Endothelial cell (in vitro differentiated cells): ENCODE measurements around the gene SLC4A8. TPM values are rescaled to one million over a fixed set of nuclear protein-coding genes. Genes with fewer than 3 reads are reported as not detected.

Source experiments
- DNase-seq: peaks from one replicate; pipeline ENCODE4 v3.0.0; 2021; ENCODE audit warnings: low spot score
- H3K27ac Mint-ChIP-seq: one replicate; pipeline ENCODE4 v1.8.0; 2021; ENCODE audit warnings: mixed read lengths, inconsistent platforms; ENCODE audit not compliant: unreplicated experiment
- H3K27me3 Mint-ChIP-seq: one replicate; pipeline ENCODE4 v1.8.0; 2021; ENCODE audit warnings: mild to moderate bottlenecking, moderate library complexity, mixed read lengths, inconsistent platforms; ENCODE audit not compliant: unreplicated experiment
- H3K36me3 Mint-ChIP-seq: one replicate; pipeline ENCODE4 v1.8.0; 2021; ENCODE audit warnings: mild to moderate bottlenecking, low read depth, mixed read lengths, inconsistent platforms; ENCODE audit not compliant: unreplicated experiment
- H3K4me1 Mint-ChIP-seq: one replicate; pipeline ENCODE4 v1.8.0; 2021; ENCODE audit warnings: mild to moderate bottlenecking, mixed read lengths, inconsistent platforms; ENCODE audit not compliant: unreplicated experiment
- H3K4me3 Mint-ChIP-seq: one replicate; pipeline ENCODE4 v1.8.0; 2021; ENCODE audit warnings: mild to moderate bottlenecking, mixed read lengths, inconsistent platforms; ENCODE audit not compliant: unreplicated experiment
- H3K9me3 Mint-ChIP-seq: one replicate; pipeline ENCODE4 v1.8.0; 2021; ENCODE audit warnings: mixed read lengths, inconsistent platforms; ENCODE audit not compliant: unreplicated experiment
- total RNA-seq: library from RNA; stranded (reverse); fragmentation: NEBNext Ultra II Directional; extraction: Animal tissue kit (Norgen Biotek cat#: 25700); gene quantifications from one replicate; pipeline ENCODE4 v1.2.1, GENCODE V29; 2021; ENCODE audit not compliant: unreplicated experiment
- TF ChIP-seq, protein P1 (sequence below): fragments of 200-600 bp; sonication (generic); IDR thresholded peaks from one replicate; pipeline ENCODE4 v1.5.0; 2021; ENCODE audit warnings: antibody characterized with exemption; ENCODE audit not compliant: unreplicated experiment

SLC4A8 gene
- total RNA-seq, 1 donor from 2014 or later = 16.7 TPM

DNA sequence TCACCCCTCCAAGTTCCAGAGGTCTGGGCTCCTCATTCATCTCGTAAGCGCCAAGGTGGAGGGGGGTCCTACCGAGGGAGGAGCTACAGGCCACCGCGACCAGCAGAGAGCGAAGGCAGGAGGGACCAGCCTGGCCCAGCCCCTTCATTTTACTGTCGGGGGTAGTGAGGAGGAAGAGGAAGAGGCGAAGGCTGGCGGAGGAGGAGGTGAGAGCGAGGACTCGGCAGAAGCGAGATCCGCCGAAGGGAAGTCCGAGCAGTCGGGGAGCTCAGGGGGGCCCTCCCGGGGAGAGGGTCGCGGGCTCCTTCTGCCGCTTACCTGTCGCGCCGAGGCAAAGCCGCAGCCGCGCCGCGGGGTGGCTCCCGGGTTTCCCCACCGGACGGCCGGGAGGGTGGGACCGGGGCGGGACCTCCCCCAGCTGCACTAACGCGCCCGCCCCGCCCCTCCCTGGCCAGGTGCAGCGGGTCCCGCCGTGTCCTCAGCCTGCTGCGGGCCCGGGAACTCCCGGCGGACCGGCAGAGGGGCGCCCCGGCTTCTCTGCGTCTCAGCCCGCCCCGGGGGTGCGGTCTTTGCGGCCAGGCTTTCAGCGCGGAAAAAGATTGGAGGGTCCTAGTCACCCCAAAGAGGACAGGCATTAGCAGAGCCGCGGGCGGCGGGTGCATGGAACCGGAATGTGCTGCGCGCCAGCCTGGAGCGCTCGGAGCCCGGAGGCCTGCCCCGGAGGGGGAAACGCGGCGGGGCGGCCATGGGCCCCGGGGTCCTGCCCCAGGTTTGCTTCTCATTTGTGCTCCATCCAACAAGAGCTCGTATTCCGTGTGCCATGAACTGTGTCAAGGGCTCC is 33.1 kb upstream of the SLC4A8 start, which contains the start of gene GALNT6:
Gene GALNT6, minus strand, starts transcription at position 124 of the 841 bp plus-strand sequence. CDS start 11,625 bp downstream, outside the sequence.
- peaks cover 13% of the 10 kb centered on the region for H3K27me3 Mint-ChIP-seq
- DNase-seq = peak; percentile 56
- H3K9me3 Mint-ChIP-seq = no peaks in the 10 kb centered on the region
- peaks cover 66% of the 10 kb centered on the region for H3K4me1 Mint-ChIP-seq
- H3K36me3 Mint-ChIP-seq = peaks cover 9% of the 10 kb centered on the region
- H3K4me3 Mint-ChIP-seq = peak within 1 kb of the TSS; percentile 93
- peak within 1 kb of the TSS; percentile 48 for H3K27ac Mint-ChIP-seq
- TF ChIP-seq, protein P1, sequence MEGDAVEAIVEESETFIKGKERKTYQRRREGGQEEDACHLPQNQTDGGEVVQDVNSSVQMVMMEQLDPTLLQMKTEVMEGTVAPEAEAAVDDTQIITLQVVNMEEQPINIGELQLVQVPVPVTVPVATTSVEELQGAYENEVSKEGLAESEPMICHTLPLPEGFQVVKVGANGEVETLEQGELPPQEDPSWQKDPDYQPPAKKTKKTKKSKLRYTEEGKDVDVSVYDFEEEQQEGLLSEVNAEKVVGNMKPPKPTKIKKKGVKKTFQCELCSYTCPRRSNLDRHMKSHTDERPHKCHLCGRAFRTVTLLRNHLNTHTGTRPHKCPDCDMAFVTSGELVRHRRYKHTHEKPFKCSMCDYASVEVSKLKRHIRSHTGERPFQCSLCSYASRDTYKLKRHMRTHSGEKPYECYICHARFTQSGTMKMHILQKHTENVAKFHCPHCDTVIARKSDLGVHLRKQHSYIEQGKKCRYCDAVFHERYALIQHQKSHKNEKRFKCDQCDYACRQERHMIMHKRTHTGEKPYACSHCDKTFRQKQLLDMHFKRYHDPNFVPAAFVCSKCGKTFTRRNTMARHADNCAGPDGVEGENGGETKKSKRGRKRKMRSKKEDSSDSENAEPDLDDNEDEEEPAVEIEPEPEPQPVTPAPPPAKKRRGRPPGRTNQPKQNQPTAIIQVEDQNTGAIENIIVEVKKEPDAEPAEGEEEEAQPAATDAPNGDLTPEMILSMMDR = no peak

DNA sequence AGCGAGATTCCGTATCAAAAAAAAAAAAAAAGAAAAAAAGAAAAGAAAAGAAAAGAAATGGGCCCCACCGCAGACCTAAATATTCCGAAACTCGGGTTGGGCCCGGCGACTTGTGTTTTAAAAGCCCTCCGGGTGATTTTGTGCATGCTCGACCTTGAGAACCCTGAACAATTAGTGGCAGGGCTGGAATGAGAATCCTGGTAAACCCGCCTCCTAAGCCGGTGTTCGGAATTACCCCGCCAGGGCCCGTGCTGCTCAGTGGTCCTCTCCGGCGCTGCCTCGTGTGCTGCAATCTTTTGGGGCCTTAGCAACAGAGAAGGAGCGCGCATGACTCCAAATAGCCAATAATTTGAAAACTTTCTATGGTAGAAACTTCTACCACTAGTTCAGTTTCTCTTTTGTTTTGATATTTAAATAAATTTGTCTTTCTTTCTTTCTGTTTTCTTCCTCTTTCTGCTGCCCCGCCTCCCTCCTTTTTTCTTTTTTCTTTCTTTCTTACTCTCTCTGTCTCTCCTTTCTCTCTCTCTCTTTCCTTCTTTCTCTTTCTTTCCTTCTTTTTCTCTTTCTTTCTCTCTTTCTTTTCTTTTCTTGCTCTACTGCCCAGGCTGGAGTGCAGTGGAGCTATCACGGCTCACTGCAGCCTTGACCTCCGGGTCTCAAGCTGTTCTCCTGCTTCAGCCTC is 31.9 kb upstream of the SLC4A8 start:
- Mint-ChIP-seq H3K4me1 (peaks cover 57% of the 10 kb centered on the region), H3K4me3 (peak overlapping the region; percentile 93), H3K27me3 (peaks cover 9% of the 10 kb centered on the region), H3K9me3 (no peaks in the 10 kb centered on the region), H3K36me3 (peaks cover 9% of the 10 kb centered on the region), H3K27ac (no peak overlapping the region)
- no peak for DNase-seq
- TF ChIP-seq, protein P1 = no peak

DNA sequence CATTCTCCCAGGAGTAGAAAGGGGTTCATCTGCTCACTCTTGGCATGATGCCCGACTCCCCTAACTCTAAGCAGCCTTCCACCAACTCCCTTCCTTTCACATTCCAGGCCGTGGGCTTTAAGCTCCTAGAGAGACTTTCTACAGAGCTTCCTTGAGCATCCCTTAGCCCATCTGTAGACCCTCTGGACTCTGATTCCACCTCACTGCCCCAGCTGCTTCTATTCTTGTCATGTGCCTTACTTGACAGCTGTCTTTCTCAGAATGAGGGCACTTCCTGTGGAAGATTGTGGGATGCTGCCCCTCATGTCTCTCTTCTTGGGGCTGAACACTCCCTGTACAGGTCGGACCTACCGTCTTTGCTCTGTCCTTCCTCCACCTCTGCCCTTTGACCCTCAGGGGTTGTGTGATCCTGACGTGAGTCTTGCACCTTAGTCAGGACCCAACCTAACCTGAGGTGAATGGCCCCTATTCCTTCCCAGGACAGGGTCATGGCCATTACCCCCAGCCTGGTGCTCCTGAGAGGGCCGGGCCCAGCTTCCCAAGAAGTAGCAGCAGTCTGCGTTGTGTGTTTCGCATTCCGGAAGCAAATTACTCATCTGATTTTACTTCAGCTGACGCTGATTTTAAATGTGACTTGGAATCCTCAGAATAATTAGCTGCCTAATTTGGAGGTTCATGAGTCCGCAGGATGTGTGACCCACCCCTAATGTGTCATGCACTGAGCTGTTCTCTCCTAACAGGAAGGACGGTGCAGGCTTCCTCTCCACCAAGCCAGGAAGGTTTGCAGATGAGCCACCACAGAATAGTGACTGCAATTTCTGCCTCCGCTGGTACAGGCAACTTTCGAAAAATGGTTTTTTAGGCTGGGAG is 30.7 kb upstream of the SLC4A8 start:
- Mint-ChIP-seq H3K4me1 (peaks cover 45% of the 10 kb centered on the region), H3K4me3 (peak overlapping the region; percentile 93), H3K27me3 (peaks cover 9% of the 10 kb centered on the region), H3K9me3 (no peaks in the 10 kb centered on the region), H3K27ac (peak overlapping the region; percentile 78), H3K36me3 (peaks cover 9% of the 10 kb centered on the region)
- TF ChIP-seq, protein P1 = no peak
- DNase-seq = no peak

DNA sequence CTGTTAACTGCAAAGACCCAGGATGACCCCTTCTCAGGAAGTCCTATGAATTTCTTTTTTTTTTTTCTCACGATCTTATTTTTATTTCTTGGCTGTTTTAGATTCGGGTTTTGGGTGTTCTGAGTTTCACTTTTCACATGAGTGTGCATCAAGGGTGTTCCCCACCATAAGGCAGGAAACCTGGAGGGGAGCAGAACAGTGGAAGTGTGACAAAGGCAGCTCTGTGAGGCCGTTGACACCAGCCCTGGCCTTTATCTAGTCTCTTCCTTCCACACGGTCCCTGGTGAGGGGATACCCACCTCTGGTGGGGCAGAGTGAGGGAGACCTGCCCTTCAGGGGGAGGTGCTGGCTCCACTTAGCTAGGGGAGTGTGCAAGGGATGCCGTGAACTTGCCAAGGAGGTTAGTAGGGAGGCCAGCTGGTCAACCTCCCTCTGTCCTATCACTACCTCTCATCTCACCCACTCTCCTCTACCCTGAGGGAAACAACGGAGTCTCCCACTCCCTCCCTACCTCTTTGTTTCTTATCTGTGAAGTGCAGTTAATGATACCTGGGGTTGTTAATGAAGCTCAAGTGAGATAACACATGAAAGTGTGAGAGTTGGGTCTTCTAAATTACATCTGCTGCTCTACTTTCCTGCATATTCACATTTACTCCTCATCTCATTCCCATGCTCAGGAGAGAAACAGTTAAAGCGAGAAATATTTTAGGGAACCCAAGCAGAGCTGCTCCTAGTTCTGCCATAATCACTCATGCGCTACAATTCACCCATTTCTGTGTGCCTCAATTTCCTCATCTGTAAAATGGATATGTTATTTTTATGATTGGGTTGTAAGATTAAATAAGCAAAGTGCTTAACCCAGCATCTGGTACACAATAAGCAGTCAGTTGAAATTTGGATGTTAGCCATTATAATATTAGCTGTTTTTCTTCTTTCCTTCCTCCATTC is 29.1 kb upstream of the SLC4A8 start:
- H3K27me3 Mint-ChIP-seq = peaks cover 6% of the 10 kb centered on the region
- H3K4me3 Mint-ChIP-seq = no peak overlapping the region
- no peaks in the 10 kb centered on the region for H3K9me3 Mint-ChIP-seq
- peaks cover 44% of the 10 kb centered on the region for H3K4me1 Mint-ChIP-seq
- no peak overlapping the region for H3K27ac Mint-ChIP-seq
- no peak for DNase-seq
- TF ChIP-seq, protein P1 = no peak
- peaks cover 3% of the 10 kb centered on the region for H3K36me3 Mint-ChIP-seq
